Psoas muscle (tissue), 8 donors: ENCODE measurements around the gene ZNF575. TPM values are rescaled to one million over a fixed set of nuclear protein-coding genes. Genes with fewer than 3 reads are reported as not detected.

ENCODE experiments used
- ATAC-seq, 4 donors: fragments of 200-7000 bp; cut with Tn5 transposase; one replicate each; pipeline ENCODE4 v1.9.1; 2020; ENCODE audit warnings: moderate library complexity in 3 of 4, mild to moderate bottlenecking in 2 of 4
- DNase-seq, 2 donors: peaks; one replicate each; pipeline ENCODE4 v3.0.0-alpha.2; 2020
- H3K27ac ChIP-seq: fragments of 200-600 bp; one replicate; pipeline ENCODE4 v1.8.0; 2022
- H3K27me3 ChIP-seq, 3 donors: fragments of 200-600 bp in 1 of 3; one replicate each; pipeline versions ENCODE4 v1.6.1 to v1.8.0; 2013 to 2022; ENCODE audit warnings: low read length in 2 of 3, mild to moderate bottlenecking in 2 of 3, moderate library complexity in 1 of 3; ENCODE audit not compliant: insufficient read depth in 3 of 3
- H3K36me3 ChIP-seq, 2 donors: fragments of 200-600 bp in 1 of 2; one replicate each; pipeline versions ENCODE4 v1.6.1 to v1.8.0; 2013 to 2022; ENCODE audit warnings: low read depth in 1 of 2, mild to moderate bottlenecking in 1 of 2, moderate library complexity in 1 of 2; ENCODE audit not compliant: insufficient read depth in 1 of 2
- H3K4me1 ChIP-seq: fragments of 200-600 bp; one replicate; pipeline ENCODE4 v1.8.0; 2022
- H3K4me3 ChIP-seq: fragments of 200-600 bp; one replicate; pipeline ENCODE4 v1.8.0; 2022; ENCODE audit warnings: mild to moderate bottlenecking
- H3K9me3 ChIP-seq: fragments of 200-600 bp; one replicate; pipeline ENCODE4 v1.8.0; 2022
- CTCF ChIP-seq: fragments of 200-600 bp; IDR thresholded peaks from one replicate; pipeline ENCODE4 v1.8.0; 2022; ENCODE audit warnings: antibody characterized with exemption
- WGBS, 3 donors: extraction: QIAGEN DNeasy Blood & Tissue Kit; methylation state at CpG; one replicate each; pipeline versions ENCODE4 v1.1.6 to v1.1.7; 2013; 5-methylcytosine and 5-hydroxymethylcytosine counted together
- intact Hi-C, 2 donors: fragments of 100-400 bp; cut with DNase I; formaldehyde crosslinking; loops; one replicate each; pipeline versions ENCODE4 v1.11.0 to v1.14.2; 2022
- polyA plus RNA-seq, 3 donors: library from polyadenylated mRNA; stranded (reverse); fragments of 200-250 nt; gene quantifications; one replicate each; pipeline ENCODE4 v1.2.3, GENCODE V29; 2013
- total RNA-seq, 4 donors: library from RNA; stranded (reverse); fragmentation: NEBNext Ultra II Directional in 2 of 4; extraction: Animal tissue kit (Norgen Biotek cat#: 25700) in 2 of 4; gene quantifications; one replicate each; pipeline versions ENCODE4 v1.2.1 to v1.2.4, GENCODE V29; 2021 to 2023
- donor health status: healthy with polysubstance abuse.
- donor health status: DM: no; HTN: no; CAD: no; lungs with moderate emphysema.
- donor health status: Bipolar disorder and iron deficiency.
- donor health status: healthy.
- donor health status: DM: yes; HTN: yes; CAD: no.
- donor health status: DM: no; HTN: no; CAD: no.
- donor health status: DM: no; HTN: no; CAD: no.
- donor health status: DM: yes; HTN: yes; CAD: no.

Gene ZNF575
- total and polyA plus RNA-seq, 7 donors, result 0.23 to 1.6 (median 1.0) TPM

GRCh38 chr19:43525836-43526771 is 6.9 kb upstream of the ZNF575 start:
- no peaks in the 10 kb centered on the region for H3K27me3 ChIP-seq
- peaks cover 14% of the 10 kb centered on the region for H3K4me1 ChIP-seq
- H3K36me3 ChIP-seq, result no peaks in the 10 kb centered on the region
- intact Hi-C loops, result no loop called here
- H3K27ac ChIP-seq, result peak overlapping the region; percentile 82
- peak in 1 of 2 donors; percentile 57 for DNase-seq
- TF ChIP-seq CTCF, result no peak
- ATAC-seq, result peak in 3 of 4 donors; percentile 9 to 30 (median 21)
- H3K4me3 ChIP-seq, result peak overlapping the region; percentile 94
- 10 to 14% (median 12%) methylated on average over 26 of the region's 26 CpGs for WGBS, 3 donors
- H3K9me3 ChIP-seq, result no peaks in the 10 kb centered on the region

GRCh38 chr19:43526884-43527859 is 5.8 kb upstream of the ZNF575 start, which contains the start of gene ETHE1:
Gene ETHE1 (minus strand): TSS chr19:43527201. CDS start chr19:43527177, 24 bp downstream.
- intact Hi-C loops, result no loop called here
- ATAC-seq (peak; percentile 92 to 98 (median 96)), DNase-seq (peak; percentile 87 to 90)
- Histone ChIP-seq H3K27ac (peak within 1 kb of the TSS; percentile 82), H3K4me3 (peak within 1 kb of the TSS; percentile 94), H3K4me1 (peaks cover 14% of the 10 kb centered on the region), H3K36me3 (no peaks in the 10 kb centered on the region), H3K9me3 (no peaks in the 10 kb centered on the region), H3K27me3 (no peaks in the 10 kb centered on the region)
- TF ChIP-seq CTCF, result no peak
- 2% methylated on average over 44 to 54 of the region's 54 CpGs for WGBS, 3 donors

- TF ChIP-seq CTCF, result no peak
- Histone ChIP-seq H3K27ac (peak overlapping the region; percentile 82), H3K27me3 (no peaks in the 10 kb centered on the region), H3K36me3 (no peaks in the 10 kb centered on the region), H3K4me3 (peak overlapping the region; percentile 94), H3K9me3 (no peaks in the 10 kb centered on the region), H3K4me1 (peaks cover 14% of the 10 kb centered on the region)
- peak in 3 of 4 donors; percentile 15 to 36 (median 34) for ATAC-seq
- DNase-seq, result peak; percentile 57 to 71
- intact Hi-C loops, result no loop called here
- WGBS, 3 donors, result 12 to 24% (median 19%) methylated on average over 13 of the region's 13 CpGs
Measured at GRCh38 chr19:43527860-43528622, 4.9 kb upstream of the ZNF575 start.

GRCh38 chr19:43532571-43532961 is 422 bp upstream of the ZNF575 start:
- no peaks in the 10 kb centered on the region for H3K27me3 ChIP-seq
- peak overlapping the region; percentile 76 for H3K4me3 ChIP-seq
- WGBS, 3 donors, result 1 to 2% (median 2%) methylated on average over 16 of the region's 16 CpGs
- no peaks in the 10 kb centered on the region for H3K9me3 ChIP-seq
- no peaks in the 10 kb centered on the region for H3K36me3 ChIP-seq
- peak in 1 of 2 donors; percentile 78 for DNase-seq
- peak overlapping the region; percentile 75 for H3K27ac ChIP-seq
- ATAC-seq, result peak in 2 of 4 donors; percentile 26 to 34
- no peaks in the 10 kb centered on the region for H3K4me1 ChIP-seq
- TF ChIP-seq CTCF, result no peak
- intact Hi-C loops, result loop anchor here (5.0 to 10.0 kb wide), 2 partner anchors 62 to 65 kb away; partner anchors contain the start of genes IRGQ (in 2 of the 2) and ZNF576 (in 2 of the 2)
